Stimulated activated CD8-positive, alpha-beta memory T cell treated with anti-CD3 and anti-CD28 coated beads, Interleukin-4, amount 100 ng/mL, for 1 hour (primary cell): ENCODE data around the gene ZNF70.
A peak's percentile ranks its signal among the peaks of the same experiment; 100 is the strongest.

Experiments
- DNase-seq, 2 donors: peaks; one replicate each; pipeline ENCODE4 v3.0.0-alpha.2; 2020; ENCODE audit warnings: low read depth in 2 of 2, low spot score in 1 of 2

The ZNF70 gene

DNA sequence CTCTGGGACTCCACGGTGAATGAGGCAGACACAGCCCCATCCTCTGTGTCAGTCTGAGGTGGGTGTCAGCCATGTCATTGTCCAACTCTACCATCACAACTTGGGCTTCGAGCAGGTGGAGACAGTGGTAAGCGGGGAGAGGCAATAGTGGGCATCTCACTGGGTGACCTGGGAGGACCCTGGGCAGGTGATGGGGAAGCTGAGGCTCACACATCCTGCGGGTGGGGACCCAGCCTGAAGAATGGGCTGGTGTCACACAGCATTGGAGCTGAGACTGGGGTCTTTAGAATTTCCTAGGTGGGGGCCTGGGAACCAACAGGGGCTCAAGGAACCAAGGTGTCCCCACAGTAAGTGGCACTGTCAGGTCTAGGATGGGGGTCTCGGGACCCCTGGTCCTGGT lies 28.8 kb upstream of the ZNF70 start:
- no peak for DNase-seq

DNA sequence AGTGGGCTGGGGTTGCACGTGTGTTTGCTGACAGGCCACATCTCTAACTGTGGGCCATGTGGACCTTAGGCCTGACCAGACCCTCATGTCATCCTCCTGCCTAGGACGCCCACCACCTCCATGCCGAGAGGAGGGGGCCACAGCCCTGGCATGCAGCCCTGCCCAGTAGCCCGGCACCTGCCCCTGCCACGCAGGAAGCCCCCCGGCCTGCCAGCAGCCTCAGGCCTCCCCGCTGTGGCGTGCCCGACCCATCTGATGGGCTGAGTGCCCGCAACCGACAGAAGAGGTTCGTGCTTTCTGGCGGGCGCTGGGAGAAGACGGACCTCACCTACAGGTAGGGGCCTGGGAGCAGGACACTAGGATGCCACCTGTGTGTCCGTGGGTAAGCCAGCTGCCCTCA lies 28.2 kb upstream of the ZNF70 start:
- no peak for DNase-seq

DNA sequence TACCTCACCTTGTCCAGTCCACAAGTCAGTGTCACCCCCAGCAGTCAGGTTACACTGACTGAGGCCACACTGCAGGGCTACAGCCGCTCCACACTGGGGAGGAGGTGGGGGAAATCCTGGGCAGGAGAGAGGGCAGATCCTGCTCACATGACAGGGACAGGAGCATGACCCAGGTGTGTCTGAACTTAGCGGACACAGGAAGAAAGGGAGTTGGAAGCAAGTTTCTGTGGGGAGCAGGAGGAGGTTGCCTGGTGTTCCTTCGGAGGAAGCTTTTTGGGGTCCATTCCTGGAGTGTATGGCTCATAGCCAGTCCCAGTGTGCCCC lies 27.6 kb upstream of the ZNF70 start:
- no peak for DNase-seq

DNA sequence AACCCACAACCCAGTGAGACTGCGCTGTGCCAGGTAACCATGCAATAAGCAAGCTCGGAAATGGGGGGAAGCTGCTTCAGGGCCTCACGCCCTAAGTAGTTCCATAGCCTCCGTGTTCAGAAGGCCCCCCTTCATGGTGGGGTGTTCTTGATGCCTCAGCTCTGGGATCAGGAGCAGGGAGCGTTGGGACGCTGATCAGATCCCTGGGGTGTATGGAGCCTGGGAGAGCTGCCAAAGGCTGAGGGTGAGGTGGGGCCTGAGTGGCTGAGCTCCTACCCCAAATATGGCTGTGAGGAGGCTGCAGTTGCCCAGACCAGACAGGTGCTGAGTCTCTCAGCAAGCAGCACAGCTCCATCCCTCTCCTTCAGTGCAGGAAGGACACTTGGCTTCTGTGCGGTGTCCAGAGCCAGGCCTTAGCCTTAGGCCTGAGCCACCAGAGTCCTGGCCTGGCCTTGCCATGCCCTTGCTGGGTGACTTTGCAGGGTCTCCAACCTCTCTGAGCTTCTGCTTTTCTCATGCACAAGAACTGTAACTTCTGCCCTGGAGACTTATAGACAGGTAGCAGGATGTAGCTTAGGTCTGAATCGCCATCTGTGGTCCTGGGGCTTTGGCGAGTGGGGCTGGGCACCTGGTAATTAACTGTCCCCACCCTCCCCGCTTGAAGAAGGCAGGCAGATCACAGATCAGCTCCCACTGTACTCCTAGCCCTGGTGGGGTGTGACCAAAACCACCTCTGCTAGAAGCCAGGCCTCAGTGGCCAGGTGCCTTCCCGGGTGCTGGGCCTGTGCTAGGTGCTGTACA lies 27.1 kb upstream of the ZNF70 start:
- DNase-seq: no peak

DNA sequence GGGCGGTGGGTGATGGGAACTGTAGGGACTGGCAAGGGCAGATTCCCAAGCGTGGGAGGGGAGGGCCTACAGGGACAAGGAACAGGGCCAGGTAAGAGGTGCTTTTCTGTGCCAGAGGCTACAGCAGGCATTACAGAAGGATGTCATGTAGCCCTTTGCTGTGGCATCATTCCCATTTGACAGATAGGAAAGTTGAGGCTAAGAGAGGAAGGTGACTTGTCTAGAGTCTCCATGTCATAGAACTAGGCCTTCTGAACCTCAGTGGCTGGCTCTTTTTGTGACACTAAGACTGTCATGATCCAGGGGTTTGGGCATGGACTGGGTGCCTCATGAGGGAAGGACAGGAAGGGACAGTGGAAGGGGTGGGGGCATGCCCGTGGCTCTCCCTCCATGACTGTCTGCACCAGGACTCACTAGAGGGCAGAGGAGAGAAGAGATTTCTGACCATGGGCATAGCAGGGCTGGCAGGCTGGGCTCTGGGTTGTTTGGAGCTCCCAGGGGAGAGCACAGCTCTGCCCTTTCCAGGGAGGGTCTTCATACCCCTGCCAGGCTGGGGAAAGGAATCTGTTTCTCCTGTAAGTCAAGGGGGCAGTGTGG lies 25.0 kb upstream of the ZNF70 start:
- DNase-seq: no peak

DNA sequence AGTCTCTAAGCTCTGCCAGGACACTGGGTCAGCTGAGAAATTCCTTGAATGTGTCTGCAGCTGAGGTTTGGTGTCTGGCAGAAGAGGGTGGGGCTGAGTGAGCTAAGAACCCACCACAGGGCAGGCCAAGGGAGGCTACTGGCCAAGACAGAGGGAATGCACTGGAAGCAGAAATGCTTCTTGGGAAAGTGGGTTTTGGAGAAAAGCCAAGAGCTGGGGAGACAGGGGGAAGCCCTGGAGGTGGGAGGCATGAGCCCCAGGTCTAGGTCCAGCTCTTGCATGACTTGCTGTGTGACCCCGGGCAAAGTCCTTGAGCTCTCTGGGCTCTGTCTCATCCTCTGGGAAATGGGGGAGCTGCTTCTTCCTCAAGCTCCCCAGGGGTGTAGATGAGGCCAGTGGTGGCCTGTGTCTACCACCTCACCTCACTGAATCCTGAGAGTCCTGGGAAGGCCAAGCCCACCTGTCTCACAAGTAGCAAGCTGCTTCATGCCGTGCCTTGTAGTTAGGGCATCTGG lies 24.1 kb upstream of the ZNF70 start:
- DNase-seq: no peak

DNA sequence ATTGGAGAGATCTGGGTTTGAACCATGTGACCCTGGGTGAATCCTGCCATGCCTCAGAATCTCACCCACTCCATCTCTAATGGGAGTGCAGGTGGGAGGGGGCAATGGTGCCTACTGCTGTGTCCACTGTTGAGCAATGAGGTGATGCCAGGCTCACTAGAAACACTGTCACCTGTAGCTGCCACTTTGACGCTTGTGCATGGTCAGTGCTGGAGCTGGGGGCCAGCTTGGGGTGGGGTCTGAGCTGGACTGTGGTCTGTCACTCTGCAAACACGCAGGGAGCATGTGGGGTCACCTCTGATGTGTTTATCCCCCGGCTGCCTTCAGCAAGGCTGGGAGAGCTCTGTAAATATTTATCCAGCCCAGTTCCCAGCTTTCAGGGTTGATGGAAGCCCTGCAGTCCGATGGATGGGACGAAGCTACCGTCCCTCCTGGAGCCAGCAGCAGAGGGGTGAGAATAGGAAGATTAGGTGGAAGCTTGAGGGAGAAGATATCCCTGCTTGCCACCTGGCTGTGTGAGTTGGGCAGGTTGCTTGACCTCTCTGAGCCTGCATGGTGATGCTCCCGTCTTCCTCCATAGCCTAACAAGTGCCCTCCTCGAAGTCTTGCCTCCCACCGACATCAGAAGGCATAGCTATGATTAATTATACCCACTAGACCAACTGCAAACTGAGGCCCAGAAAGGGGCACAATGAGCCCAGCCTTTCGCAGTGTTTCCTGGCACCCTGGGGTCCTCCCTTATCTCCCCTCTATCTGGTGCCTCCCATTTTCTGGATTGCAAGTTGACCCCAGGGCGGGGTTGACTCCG lies 23.4 kb upstream of the ZNF70 start:
- no peak for DNase-seq

DNA sequence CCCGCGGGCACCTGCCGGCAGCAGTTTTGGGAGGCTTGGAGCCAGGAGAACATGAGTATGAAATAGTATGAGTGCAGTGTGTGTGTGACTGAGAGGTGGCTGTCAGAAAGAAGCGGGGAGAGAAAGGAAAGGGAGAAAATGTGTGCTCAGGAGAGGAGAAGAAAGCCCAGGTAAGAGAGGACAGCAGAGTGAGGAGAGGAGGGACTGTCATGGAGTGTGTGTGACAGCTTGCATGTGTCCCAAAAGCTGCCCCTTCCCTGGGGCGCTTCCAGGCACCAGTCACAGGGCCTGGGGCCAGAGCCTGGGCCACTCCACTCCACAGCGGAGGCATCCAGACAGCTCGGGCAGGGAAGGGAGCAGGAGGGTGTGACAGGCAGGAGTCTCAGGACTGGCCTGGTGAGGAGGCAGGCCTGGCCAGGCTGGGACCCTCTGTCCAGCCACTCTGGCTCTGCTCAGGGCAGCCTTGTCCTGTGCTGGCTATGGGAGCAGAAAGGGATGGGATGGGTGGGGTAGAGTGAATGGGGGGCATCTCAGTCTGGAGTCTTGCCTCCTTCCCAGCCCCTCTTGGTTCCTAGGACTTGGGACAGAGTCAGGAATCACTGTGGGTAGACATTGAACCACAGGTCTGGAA lies 22.7 kb upstream of the ZNF70 start:
- no peak for DNase-seq

DNA sequence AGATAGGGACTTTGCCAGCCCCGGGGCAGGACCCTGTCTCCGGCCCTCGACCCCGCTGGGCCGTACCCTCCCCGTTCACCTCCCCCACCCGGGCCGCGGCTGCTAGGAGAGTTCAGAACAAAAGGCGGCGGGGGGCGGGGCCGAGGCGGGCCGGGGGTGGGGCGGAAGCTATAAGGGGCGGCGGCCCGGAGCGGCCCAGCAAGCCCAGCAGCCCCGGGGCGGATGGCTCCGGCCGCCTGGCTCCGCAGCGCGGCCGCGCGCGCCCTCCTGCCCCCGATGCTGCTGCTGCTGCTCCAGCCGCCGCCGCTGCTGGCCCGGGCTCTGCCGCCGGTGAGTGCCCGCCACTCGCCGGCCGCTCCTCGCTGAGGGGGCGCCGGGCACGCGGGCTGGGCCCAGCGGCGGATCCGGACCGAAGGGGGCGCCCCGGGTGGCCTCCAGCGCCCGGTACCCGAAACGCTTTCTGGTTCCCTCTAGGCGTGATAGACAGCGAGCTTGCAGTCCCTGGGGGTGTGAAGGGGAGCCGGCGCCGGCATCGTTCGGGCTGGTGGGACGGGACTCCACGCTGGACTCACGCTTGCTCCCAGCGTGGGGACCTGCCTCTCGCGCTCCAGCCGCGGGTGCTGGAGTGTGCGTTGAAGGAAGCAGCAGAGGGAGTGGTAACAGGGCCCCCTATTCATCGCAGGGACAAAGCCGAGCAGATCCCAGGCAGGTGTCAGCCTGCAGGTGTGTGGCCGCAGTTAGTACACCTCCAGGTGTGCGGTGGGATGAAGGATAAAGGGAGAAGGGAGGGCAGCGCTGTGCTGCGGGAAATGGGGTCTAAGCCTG lies 21.9 kb upstream of the ZNF70 start, which contains the start of gene MMP11:
Gene MMP11, plus strand, starts transcription at position 201 of the 825 bp plus-strand sequence. Its CDS starts 22 bp downstream, at position 223.
- DNase-seq: no peak

DNA sequence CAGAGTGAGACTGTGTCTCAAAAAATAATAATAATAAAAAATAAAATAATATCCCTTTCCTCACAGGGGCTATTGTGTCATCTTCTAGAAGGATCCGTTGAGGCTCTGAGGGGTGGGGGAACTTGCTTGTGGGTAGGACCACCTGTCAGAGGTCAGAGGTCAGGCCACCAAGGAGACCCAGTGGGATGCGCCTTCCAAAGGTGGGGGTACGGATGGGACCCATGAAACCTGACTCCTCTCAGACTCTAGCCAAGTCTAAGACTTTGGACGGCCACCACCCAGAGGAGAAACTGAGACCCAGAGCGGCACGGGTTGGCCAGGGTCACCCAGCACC lies 21.4 kb upstream of the ZNF70 start:
- DNase-seq: no peak

DNA sequence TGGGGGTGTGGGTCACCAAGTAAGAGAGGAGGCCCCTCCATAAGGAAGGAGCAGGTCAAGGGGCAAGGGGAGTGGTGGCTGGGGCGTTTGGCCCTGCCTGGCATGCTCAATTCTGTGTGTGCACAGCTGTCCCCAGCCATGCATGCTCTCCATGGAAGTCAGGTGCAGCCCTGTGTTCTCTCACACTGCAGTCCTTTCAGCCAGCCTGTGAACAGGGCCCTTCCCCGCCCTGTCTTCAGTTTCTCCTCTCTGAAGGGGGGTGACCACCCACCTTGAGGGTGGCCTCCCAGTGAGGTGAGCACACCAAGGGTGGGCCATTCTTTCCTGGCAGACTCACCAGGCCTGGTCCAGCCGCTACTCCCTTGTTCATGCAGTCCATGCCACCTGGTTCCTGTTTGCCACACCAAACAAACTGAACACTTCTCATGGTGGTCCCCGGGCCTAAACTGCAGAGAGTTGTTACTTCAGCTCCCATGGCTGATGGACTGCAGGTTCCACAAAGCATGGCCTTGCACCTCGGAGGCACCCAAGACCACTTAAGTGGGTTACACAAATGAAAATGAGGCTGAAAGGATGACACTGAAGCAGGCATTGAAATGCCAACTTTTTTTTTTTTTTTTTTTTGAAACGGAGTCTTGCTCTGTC lies 18.5 kb upstream of the ZNF70 start:
- no peak for DNase-seq

DNA sequence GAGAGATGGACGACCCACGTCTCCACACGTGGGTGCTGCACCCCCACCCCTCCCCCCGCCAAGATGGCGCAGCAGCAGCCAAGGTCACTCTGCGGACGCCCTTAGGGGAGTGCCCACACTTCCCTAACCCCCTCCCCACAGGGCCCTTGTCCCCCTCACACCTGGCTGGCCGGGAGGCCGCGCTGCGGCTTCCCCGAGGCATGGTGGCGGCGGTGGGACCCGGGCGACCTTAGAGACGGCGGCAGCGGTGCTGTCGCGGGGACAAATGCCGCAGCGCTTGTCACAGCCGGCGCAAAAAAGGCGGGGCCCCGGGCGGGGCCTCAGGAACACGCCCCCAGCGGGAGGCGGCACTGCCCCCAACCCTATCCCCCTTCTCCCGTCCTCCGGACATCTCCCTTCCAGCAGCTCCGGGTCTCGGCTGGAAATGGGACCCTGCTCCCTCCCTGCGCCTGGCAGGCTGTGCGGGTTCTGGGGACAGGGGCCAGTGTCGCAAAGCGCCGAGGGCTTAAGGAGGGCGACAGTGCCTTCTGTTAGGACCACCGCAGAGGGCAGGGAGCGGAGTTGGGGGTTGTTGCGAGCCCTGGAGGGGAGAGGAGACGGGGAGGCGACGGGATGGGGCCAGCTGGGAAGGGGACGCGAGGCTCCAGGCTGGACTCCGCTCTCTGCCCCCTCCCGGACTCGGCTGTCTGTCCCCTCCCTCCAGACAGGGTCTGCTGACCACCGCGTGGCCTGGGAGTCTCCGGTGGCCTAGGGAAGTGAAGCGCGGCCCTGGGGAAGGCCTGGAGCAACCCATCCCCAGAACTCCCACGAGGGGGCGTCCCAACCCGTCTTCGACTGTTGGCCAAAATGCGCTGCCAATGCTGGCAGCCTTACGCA lies 17.0 kb upstream of the ZNF70 start, which contains the start of gene CHCHD10:
Gene CHCHD10, minus strand, starts transcription at position 300 of the 876 bp plus-strand sequence. Its CDS starts 98 bp downstream, at position 202.
- peak in 1 of 2 donors; percentile 57 for DNase-seq

DNA sequence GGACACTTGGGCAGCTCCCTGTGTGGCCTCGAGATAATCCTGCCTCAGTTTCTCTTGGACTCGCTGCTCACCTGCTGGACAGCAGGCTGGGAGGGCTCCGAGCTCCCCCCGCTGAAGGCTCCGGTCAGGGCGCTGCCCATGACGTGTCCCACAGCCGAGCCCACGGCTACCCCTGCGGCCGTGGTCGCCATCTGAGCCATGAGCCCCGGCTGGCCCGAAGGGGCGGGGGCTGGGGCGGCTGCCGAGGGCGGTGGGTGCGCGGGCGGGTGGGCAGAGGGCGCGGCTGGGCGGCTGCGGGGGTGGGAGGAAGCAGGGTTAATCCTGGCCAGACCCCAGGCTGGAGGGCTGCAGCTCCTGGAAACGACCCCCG lies 16.4 kb upstream of the ZNF70 start:
- DNase-seq: no peak

DNA sequence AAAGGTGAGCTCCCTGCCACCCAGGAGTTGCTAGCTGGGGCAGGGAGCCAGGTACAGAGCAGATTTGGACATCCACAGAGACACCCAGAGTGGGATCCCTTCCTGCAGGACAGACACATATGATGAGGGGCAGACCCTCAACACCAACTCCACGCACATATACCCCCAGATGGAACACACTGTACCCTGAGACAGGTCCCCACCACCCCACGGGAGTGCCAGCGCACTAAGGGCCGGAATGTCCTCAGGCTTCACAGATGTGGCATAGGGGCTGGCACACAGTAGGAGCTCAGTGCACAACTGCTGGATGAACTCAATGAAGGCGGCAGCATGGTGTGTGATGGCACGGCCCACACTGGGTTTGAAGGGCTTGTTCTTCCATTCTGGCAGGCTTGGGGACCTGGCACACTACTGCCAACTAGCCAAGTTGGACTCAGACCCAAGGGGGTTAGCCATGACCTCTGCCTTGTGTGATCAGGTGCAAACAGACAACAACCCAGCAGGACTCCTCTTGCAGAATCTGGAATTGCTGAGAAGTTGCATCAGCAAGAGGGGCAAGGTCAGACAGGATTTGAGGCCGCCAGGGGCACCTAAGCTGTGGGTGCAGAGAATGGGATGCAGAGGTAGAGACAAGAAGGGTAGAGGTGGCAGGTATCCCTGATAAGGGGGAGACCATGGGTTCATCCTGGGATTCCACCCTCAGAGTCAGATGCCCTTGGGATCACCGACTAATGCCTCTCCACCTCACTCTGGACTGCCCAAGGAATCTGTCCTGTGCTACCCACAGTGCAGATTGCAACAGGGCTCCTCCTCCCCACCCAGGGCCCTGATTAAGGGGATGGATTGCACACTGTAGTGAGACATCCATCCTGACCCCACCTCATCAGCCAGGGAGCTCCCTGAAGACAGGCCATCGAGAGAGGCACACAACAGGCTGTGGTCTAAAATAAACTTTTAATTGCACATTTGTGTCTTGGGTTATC lies 14.3 kb upstream of the ZNF70 start:
- no peak for DNase-seq

DNA sequence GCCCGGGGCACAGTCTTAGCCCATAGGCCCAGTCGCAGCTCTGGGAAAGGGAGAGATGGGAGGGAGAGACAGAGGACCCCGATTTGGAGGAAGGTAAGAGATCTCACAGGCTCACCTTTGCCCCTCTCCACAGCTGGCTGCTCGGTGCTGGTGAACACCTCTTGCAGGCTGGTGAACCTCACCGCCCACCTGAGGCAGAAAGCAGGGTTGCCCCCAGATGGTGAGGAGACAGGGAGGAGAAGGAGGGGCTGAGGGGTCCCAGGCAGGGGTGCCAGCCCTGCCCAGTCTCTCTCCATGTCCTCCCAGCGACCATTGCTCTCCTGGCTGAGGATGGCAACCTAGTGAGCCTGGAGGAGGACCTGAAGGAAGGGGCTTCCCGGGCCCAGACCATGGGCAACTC lies 13.0 kb upstream of the ZNF70 start:
- no peak for DNase-seq

DNA sequence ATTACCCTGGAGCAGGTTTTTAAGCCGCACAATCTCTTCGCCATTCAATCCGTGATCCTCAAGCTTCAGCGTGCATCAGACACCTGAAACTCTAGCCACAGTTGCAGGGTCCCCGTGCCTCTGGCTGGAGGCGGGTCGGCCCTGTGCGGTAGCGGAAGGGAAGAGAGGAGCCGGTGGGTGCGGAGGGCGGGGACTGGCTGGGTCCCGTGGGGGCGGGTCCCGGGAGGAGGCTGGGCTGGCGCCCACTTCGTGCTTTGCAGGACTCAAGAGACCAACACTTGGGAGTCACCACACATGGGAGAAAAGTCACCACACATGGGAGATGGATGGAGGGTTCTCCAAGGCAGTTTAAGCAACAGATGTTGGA lies 12.7 kb upstream of the ZNF70 start:
- DNase-seq: no peak

DNA sequence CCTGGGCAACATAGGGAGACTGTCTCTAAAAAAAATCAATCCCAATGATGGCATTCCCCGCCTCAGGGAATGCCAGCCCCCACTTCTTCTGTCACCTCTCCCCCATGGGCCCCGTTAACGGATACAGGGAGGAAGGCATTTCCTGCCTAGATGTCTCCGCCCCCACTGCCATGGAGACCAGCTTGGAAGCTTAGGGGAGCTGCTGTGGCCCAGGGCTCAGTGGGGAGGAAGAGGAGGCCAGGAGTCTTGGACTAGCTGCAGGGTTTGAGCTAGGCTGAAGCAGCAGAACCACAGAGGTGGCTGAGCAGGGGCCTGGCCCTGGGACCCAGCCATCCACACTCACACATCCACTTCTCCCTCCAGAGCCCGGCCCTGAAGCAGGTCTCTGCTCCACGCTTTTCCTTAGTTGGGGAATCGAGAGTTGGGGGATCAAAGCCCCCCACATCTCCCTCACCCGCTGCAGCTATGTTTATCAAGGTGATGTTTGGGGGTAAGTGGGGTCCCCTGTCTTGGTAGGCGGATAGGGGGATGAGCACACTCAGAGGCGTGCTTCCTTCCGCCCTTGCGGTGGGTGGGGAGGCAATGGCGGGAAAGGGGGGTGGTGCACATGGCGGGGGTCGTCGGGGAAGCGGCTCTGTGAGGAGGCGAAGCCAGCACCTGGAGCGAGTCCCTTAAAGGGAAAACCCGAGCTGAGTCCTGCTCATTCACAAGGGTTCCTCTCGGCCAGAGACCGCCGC lies 12.1 kb upstream of the ZNF70 start, which contains the start of gene C22orf15:
Gene C22orf15, plus strand, starts transcription at position 149 of the 737 bp plus-strand sequence. Its CDS starts 317 bp downstream, at position 466.
- no peak for DNase-seq
